DMS153 (cell line): Measurements from ENCODE around the gene PRR27.
"Not testable (repeated sequence)": the region's sequence is repeated elsewhere in the genome, so short reads cannot be mapped to it uniquely, and the experiment has no call there.

Experiments
- DNase-seq: peaks from one replicate; lab custom pipeline; 2025; lab: John Stamatoyannopoulos, UW

PRR27 gene

GRCh38 chr4:70203601-70204000, 49.6 kb downstream of the PRR27 start:
- DNase-seq: no peak

- DNase-seq: not testable (repeated sequence)
Observed at GRCh38 chr4:70212752-70213151, 58.7 kb downstream of the PRR27 start.
